Rectal smooth muscle tissue (tissue), 1 donor: ENCODE measurements around the gene DMD.

Experiments
- H3K27ac ChIP-seq: one replicate; pipeline ENCODE4 v1.7.0; 2013; ENCODE audit warnings: low read depth, low read length, inconsistent platforms
- H3K27me3 ChIP-seq: one replicate; pipeline ENCODE4 v1.7.0; 2013; ENCODE audit warnings: low read length; ENCODE audit not compliant: control insufficient read depth, insufficient read depth
- H3K36me3 ChIP-seq: one replicate; pipeline ENCODE4 v1.7.0; 2013; ENCODE audit warnings: low read length; ENCODE audit not compliant: control insufficient read depth, insufficient read depth
- H3K4me1 ChIP-seq: one replicate; pipeline ENCODE4 v1.7.0; 2013; ENCODE audit warnings: low read length; ENCODE audit not compliant: control insufficient read depth, insufficient read depth
- H3K4me3 ChIP-seq: one replicate; pipeline ENCODE4 v1.7.0; 2013; ENCODE audit warnings: low read length
- H3K9ac ChIP-seq: one replicate; pipeline ENCODE4 v1.7.0; 2013; ENCODE audit warnings: low read length

Gene DMD

GRCh38 chrX:31743004-31743403, 1468.3 kb downstream of the DMD start:
- Histone ChIP-seq H3K9ac (no peak overlapping the region), H3K4me1 (no peaks in the 10 kb centered on the region), H3K4me3 (no peak overlapping the region), H3K27ac (no peak overlapping the region), H3K36me3 (no peaks in the 10 kb centered on the region), H3K27me3 (no peaks in the 10 kb centered on the region)

- no peak overlapping the region for H3K9ac ChIP-seq
- no peaks in the 10 kb centered on the region for H3K36me3 ChIP-seq
- no peak overlapping the region for H3K27ac ChIP-seq
- no peaks in the 10 kb centered on the region for H3K27me3 ChIP-seq
- H3K4me1 ChIP-seq: no peaks in the 10 kb centered on the region
- no peak overlapping the region for H3K4me3 ChIP-seq
Measured at GRCh38 chrX:31717474-31717873, 1493.9 kb downstream of the DMD start.

- Histone ChIP-seq H3K36me3 (no peaks in the 10 kb centered on the region), H3K4me3 (no peak overlapping the region), H3K27me3 (no peaks in the 10 kb centered on the region), H3K27ac (no peak overlapping the region), H3K9ac (no peak overlapping the region), H3K4me1 (no peaks in the 10 kb centered on the region)
Measured at GRCh38 chrX:31715675-31716074, 1495.7 kb downstream of the DMD start.

GRCh38 chrX:31714797-31715196, 1496.6 kb downstream of the DMD start:
- no peak overlapping the region for H3K4me3 ChIP-seq
- H3K4me1 ChIP-seq: no peaks in the 10 kb centered on the region
- H3K27ac ChIP-seq: no peak overlapping the region
- H3K27me3 ChIP-seq: no peaks in the 10 kb centered on the region
- H3K9ac ChIP-seq: no peak overlapping the region
- H3K36me3 ChIP-seq: no peaks in the 10 kb centered on the region

GRCh38 chrX:31713120-31713519, 1498.2 kb downstream of the DMD start:
- no peaks in the 10 kb centered on the region for H3K4me1 ChIP-seq
- H3K4me3 ChIP-seq: no peak overlapping the region
- H3K9ac ChIP-seq: no peak overlapping the region
- H3K36me3 ChIP-seq: no peaks in the 10 kb centered on the region
- no peak overlapping the region for H3K27ac ChIP-seq
- no peaks in the 10 kb centered on the region for H3K27me3 ChIP-seq

- Histone ChIP-seq H3K4me1 (no peaks in the 10 kb centered on the region), H3K9ac (no peak overlapping the region), H3K4me3 (no peak overlapping the region), H3K36me3 (no peaks in the 10 kb centered on the region), H3K27ac (no peak overlapping the region), H3K27me3 (no peaks in the 10 kb centered on the region)
Measured at GRCh38 chrX:31711166-31711565, 1500.2 kb downstream of the DMD start.

- no peaks in the 10 kb centered on the region for H3K36me3 ChIP-seq
- H3K4me1 ChIP-seq: no peaks in the 10 kb centered on the region
- H3K27ac ChIP-seq: no peak overlapping the region
- H3K9ac ChIP-seq: no peak overlapping the region
- no peak overlapping the region for H3K4me3 ChIP-seq
- H3K27me3 ChIP-seq: no peaks in the 10 kb centered on the region
Measured at GRCh38 chrX:31708116-31708515, 1503.2 kb downstream of the DMD start.

- Histone ChIP-seq H3K36me3 (no peaks in the 10 kb centered on the region), H3K9ac (no peak overlapping the region), H3K27ac (no peak overlapping the region), H3K4me3 (no peak overlapping the region), H3K4me1 (no peaks in the 10 kb centered on the region), H3K27me3 (no peaks in the 10 kb centered on the region)
Measured at GRCh38 chrX:31706466-31706865, 1504.9 kb downstream of the DMD start.

GRCh38 chrX:31705816-31706215, 1505.5 kb downstream of the DMD start:
- Histone ChIP-seq H3K4me1 (no peaks in the 10 kb centered on the region), H3K36me3 (no peaks in the 10 kb centered on the region), H3K9ac (no peak overlapping the region), H3K27ac (no peak overlapping the region), H3K4me3 (no peak overlapping the region), H3K27me3 (no peaks in the 10 kb centered on the region)

- Histone ChIP-seq H3K36me3 (no peaks in the 10 kb centered on the region), H3K4me3 (no peak overlapping the region), H3K27me3 (no peaks in the 10 kb centered on the region), H3K4me1 (no peaks in the 10 kb centered on the region), H3K27ac (no peak overlapping the region), H3K9ac (no peak overlapping the region)
Measured at GRCh38 chrX:31704938-31705337, 1506.4 kb downstream of the DMD start.

GRCh38 chrX:31702222-31702621, 1509.1 kb downstream of the DMD start:
- Histone ChIP-seq H3K9ac (no peak overlapping the region), H3K36me3 (no peaks in the 10 kb centered on the region), H3K27ac (no peak overlapping the region), H3K27me3 (no peaks in the 10 kb centered on the region), H3K4me1 (no peaks in the 10 kb centered on the region), H3K4me3 (no peak overlapping the region)

- H3K4me3 ChIP-seq: no peak overlapping the region
- no peak overlapping the region for H3K27ac ChIP-seq
- H3K4me1 ChIP-seq: no peaks in the 10 kb centered on the region
- no peaks in the 10 kb centered on the region for H3K36me3 ChIP-seq
- H3K9ac ChIP-seq: no peak overlapping the region
- no peaks in the 10 kb centered on the region for H3K27me3 ChIP-seq
Measured at GRCh38 chrX:31697294-31697916, 1513.9 kb downstream of the DMD start.

GRCh38 chrX:31679861-31680260, 1531.5 kb downstream of the DMD start:
- peaks cover 3% of the 10 kb centered on the region for H3K27me3 ChIP-seq
- no peaks in the 10 kb centered on the region for H3K36me3 ChIP-seq
- no peaks in the 10 kb centered on the region for H3K4me1 ChIP-seq
- no peak overlapping the region for H3K4me3 ChIP-seq
- no peak overlapping the region for H3K9ac ChIP-seq
- H3K27ac ChIP-seq: no peak overlapping the region
